GM23338 (cell line): ENCODE results near the gene RUNDC3A. TPM values are rescaled to one million over a fixed set of nuclear protein-coding genes. Genes with fewer than 3 reads are reported as not detected.

Experiments
- ATAC-seq: fragments of 200-7000 bp; cut with Tn5 transposase; 3 replicates; pipeline ENCODE4 v1.9.1; 2020
- DNase-seq: peaks from one replicate; pipeline ENCODE4 v3.0.0-alpha.2; 2015; ENCODE audit warnings: low spot score
- H2AFZ ChIP-seq: fragments of 200-600 bp; sonication (generic); 2 replicates; pipeline ENCODE4 v1.8.0; 2016; ENCODE audit warnings: antibody characterized with exemption, mild to moderate bottlenecking, moderate library complexity
- H3F3A ChIP-seq: fragments of 200-600 bp; sonication (generic); replicated peaks from 2 replicates; pipeline ENCODE4 v1.8.0; 2017; ENCODE audit warnings: antibody characterized with exemption, mixed run types, low read depth
- H3K27ac ChIP-seq: fragments of 200-600 bp; sonication (generic); 2 replicates; pipeline ENCODE4 v1.6.1; 2016; ENCODE audit warnings: low read depth
- H3K27me3 ChIP-seq: fragments of 200-600 bp; sonication (generic); 2 replicates; pipeline ENCODE4 v1.8.0; 2016; ENCODE audit warnings: mild to moderate bottlenecking, mixed run types, moderate library complexity; ENCODE audit not compliant: insufficient read depth
- H3K36me3 ChIP-seq: fragments of 200-600 bp; sonication (generic); 2 replicates; pipeline ENCODE4 v1.8.0; 2016; ENCODE audit warnings: mild to moderate bottlenecking; ENCODE audit not compliant: insufficient read depth
- H3K4me1 ChIP-seq: fragments of 200-600 bp; sonication (generic); 2 replicates; pipeline ENCODE4 v1.8.0; 2016; ENCODE audit warnings: mild to moderate bottlenecking, moderate library complexity; ENCODE audit not compliant: insufficient read depth
- H3K4me2 ChIP-seq: fragments of 200-600 bp; sonication (generic); 2 replicates; pipeline ENCODE4 v1.7.1; 2017; ENCODE audit warnings: mixed run types
- H3K4me3 ChIP-seq: fragments of 200-600 bp; sonication (generic); 2 replicates; pipeline ENCODE4 v1.6.1; 2016; ENCODE audit warnings: mixed run types
- H3K79me2 ChIP-seq: fragments of 200-600 bp; sonication (generic); replicated peaks from 2 replicates; pipeline ENCODE4 v1.8.0; 2017; ENCODE audit warnings: mild to moderate bottlenecking; ENCODE audit not compliant: insufficient read depth
- H3K9me2 ChIP-seq: fragments of 200-600 bp; sonication (generic); 2 replicates; pipeline ENCODE4 v1.8.0; 2017; ENCODE audit not compliant: insufficient read depth
- H4K20me1 ChIP-seq: fragments of 200-600 bp; sonication (generic); replicated peaks from 2 replicates; pipeline ENCODE4 v1.8.0; 2017; ENCODE audit warnings: mild to moderate bottlenecking; ENCODE audit not compliant: insufficient read depth
- H3K27ac Mint-ChIP-seq: 2 replicates; pipeline ENCODE4 v1.8.0; 2020; ENCODE audit warnings: inconsistent platforms, mild to moderate bottlenecking, moderate library complexity, mixed read lengths
- H3K27me3 Mint-ChIP-seq: 3 replicates; pipeline ENCODE4 v1.8.0; 2022; ENCODE audit warnings: low read depth, mild to moderate bottlenecking, moderate library complexity, mixed read lengths, inconsistent platforms; ENCODE audit not compliant: insufficient read depth, poor library complexity
- H3K36me3 Mint-ChIP-seq: 3 replicates; pipeline ENCODE4 v1.8.0; 2021; ENCODE audit warnings: low read depth, mild to moderate bottlenecking, inconsistent platforms, moderate library complexity, mixed read lengths
- H3K4me1 Mint-ChIP-seq: 3 replicates; pipeline ENCODE4 v1.8.0; 2020; ENCODE audit warnings: mild to moderate bottlenecking, inconsistent platforms, mixed read lengths
- H3K4me3 Mint-ChIP-seq: 3 replicates; pipeline ENCODE4 v1.8.0; 2021; ENCODE audit warnings: moderate library complexity, mild to moderate bottlenecking, inconsistent platforms, mixed read lengths
- H3K9me3 Mint-ChIP-seq: 3 replicates; pipeline ENCODE4 v1.8.0; 2020; ENCODE audit warnings: moderate library complexity, mild to moderate bottlenecking, inconsistent platforms, mixed read lengths
- CREB1 ChIP-seq: fragments of 250-450 bp; sonication (Bioruptor Pico); IDR thresholded peaks from 2 replicates; pipeline ENCODE4 v1.5.0; 2020; ENCODE audit warnings: low read depth, mild to moderate bottlenecking, moderate library complexity
- POLR2AphosphoS5 ChIP-seq: IDR thresholded peaks from 2 replicates; pipeline ENCODE4 v1.6.1; 2016; ENCODE audit warnings: antibody characterized with exemption, low read depth
- polyA plus RNA-seq: library from polyadenylated mRNA; unstranded; fragments of >200 nt; fragmentation: Nextera tagmentation; extraction: Ambion mirVana; gene quantifications from 2 replicates; pipeline ENCODE4 v1.2.1, GENCODE V29; 2016
- total RNA-seq: library from RNA; depleted of rRNA; stranded (reverse); fragments of >200 nt; shearing (Covaris generic); gene quantifications from 2 replicates; pipeline ENCODE4 v1.2.3, GENCODE V29; 2014
- TF ChIP-seq, protein P1 (sequence below): fragments of 250-450 bp; sonication (Bioruptor Pico); IDR thresholded peaks from 2 replicates; pipeline ENCODE4 v1.5.0; 2020; ENCODE audit warnings: mild to moderate bottlenecking, moderate library complexity
- TF ChIP-seq, protein P2 (sequence below): IDR thresholded peaks from 2 replicates; pipeline ENCODE4 v1.6.1; 2016; ENCODE audit warnings: antibody characterized with exemption

Gene RUNDC3A
- total and polyA plus RNA-seq, 2 experiments from 2014 or later = 3.7 to 5.5 TPM

DNA sequence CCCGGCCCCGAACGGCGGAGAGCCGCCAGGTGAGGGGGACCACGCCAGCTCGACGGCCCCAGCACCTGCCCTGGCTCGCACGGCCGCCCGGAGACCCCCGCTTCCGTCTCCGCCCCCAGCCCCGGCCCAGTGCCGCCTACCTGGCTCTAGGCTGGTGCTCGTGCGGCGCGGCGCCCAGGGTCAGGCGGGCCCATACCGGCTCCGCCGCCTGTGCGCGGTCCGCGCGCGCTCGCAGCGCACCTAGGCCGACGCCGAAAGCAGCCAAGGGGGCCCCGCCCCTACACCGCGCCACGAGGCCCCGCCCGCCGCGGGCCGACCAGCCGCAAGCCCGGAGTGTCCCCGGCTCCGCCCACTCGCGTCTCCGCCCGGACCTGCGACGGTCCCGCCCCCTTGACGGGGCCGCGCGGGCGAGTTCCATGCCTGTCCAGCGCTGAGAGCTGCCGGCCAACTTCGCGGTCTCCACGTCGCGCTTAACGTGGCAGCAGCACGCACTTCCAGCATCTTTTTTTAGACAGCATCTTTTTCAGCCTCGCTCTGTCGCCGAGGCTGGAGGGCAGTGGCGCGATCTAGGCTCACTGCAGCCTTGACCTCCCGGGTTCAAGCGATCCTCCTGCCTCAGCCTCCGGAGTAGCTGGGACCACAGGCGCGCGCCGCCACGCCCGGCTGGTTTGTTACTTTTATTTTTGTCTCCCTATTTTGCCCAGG is 16.3 kb downstream of the RUNDC3A start, which contains the start of gene SLC25A39:
Gene SLC25A39 (minus strand): TSS at position 253 of the 705 bp plus-strand sequence. CDS start 1,261 bp downstream, outside the sequence.
- H3K27me3 ChIP-seq = peaks cover 16% of the 10 kb centered on the region
- H3F3A ChIP-seq = peaks cover 8% of the 10 kb centered on the region; the same call in 1 of the 2 replicates
- peak; percentile 93 for DNase-seq
- H3K4me1 ChIP-seq = no peaks in the 10 kb centered on the region; the same call in 1 of the 2 replicates
- TF ChIP-seq CREB1 (CRISPR knock-in tag) = peak; percentile 63; the same call in 1 of the 2 replicates
- TF ChIP-seq, protein P1, sequence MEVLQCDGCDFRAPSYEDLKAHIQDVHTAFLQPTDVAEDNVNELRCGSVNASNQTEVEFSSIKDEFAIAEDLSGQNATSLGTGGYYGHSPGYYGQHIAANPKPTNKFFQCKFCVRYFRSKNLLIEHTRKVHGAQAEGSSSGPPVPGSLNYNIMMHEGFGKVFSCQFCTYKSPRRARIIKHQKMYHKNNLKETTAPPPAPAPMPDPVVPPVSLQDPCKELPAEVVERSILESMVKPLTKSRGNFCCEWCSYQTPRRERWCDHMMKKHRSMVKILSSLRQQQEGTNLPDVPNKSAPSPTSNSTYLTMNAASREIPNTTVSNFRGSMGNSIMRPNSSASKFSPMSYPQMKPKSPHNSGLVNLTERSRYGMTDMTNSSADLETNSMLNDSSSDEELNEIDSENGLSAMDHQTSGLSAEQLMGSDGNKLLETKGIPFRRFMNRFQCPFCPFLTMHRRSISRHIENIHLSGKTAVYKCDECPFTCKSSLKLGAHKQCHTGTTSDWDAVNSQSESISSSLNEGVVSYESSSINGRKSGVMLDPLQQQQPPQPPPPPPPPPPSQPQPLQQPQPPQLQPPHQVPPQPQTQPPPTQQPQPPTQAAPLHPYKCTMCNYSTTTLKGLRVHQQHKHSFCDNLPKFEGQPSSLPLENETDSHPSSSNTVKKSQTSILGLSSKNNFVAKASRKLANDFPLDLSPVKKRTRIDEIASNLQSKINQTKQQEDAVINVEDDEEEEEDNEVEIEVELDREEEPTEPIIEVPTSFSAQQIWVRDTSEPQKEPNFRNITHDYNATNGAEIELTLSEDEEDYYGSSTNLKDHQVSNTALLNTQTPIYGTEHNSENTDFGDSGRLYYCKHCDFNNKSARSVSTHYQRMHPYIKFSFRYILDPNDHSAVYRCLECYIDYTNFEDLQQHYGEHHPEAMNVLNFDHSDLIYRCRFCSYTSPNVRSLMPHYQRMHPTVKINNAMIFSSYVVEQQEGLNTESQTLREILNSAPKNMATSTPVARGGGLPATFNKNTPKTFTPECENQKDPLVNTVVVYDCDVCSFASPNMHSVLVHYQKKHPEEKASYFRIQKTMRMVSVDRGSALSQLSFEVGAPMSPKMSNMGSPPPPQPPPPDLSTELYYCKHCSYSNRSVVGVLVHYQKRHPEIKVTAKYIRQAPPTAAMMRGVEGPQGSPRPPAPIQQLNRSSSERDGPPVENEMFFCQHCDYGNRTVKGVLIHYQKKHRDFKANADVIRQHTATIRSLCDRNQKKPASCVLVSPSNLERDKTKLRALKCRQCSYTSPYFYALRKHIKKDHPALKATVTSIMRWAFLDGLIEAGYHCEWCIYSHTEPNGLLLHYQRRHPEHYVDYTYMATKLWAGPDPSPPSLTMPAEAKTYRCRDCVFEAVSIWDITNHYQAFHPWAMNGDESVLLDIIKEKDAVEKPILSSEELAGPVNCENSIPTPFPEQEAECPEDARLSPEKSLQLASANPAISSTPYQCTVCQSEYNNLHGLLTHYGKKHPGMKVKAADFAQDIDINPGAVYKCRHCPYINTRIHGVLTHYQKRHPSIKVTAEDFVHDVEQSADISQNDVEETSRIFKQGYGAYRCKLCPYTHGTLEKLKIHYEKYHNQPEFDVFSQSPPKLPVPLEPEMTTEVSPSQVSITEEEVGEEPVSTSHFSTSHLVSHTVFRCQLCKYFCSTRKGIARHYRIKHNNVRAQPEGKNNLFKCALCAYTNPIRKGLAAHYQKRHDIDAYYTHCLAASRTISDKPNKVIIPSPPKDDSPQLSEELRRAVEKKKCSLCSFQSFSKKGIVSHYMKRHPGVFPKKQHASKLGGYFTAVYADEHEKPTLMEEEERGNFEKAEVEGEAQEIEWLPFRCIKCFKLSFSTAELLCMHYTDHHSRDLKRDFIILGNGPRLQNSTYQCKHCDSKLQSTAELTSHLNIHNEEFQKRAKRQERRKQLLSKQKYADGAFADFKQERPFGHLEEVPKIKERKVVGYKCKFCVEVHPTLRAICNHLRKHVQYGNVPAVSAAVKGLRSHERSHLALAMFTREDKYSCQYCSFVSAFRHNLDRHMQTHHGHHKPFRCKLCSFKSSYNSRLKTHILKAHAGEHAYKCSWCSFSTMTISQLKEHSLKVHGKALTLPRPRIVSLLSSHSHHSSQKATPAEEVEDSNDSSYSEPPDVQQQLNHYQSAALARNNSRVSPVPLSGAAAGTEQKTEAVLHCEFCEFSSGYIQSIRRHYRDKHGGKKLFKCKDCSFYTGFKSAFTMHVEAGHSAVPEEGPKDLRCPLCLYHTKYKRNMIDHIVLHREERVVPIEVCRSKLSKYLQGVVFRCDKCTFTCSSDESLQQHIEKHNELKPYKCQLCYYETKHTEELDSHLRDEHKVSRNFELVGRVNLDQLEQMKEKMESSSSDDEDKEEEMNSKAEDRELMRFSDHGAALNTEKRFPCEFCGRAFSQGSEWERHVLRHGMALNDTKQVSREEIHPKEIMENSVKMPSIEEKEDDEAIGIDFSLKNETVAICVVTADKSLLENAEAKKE (CRISPR knock-in tag) = no peak
- peak; percentile 69 for TF ChIP-seq POLR2AphosphoS5
- TF ChIP-seq, protein P2, sequence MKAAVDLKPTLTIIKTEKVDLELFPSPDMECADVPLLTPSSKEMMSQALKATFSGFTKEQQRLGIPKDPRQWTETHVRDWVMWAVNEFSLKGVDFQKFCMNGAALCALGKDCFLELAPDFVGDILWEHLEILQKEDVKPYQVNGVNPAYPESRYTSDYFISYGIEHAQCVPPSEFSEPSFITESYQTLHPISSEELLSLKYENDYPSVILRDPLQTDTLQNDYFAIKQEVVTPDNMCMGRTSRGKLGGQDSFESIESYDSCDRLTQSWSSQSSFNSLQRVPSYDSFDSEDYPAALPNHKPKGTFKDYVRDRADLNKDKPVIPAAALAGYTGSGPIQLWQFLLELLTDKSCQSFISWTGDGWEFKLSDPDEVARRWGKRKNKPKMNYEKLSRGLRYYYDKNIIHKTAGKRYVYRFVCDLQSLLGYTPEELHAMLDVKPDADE = no peak
- Mint-ChIP-seq H3K9me3 (no peaks in the 10 kb centered on the region), H3K27ac (peak within 1 kb of the TSS; percentile 62; the same call in 1 of the 2 replicates), H3K4me1 (peaks cover 7% of the 10 kb centered on the region; the same call in 2 of the 3 replicates), H3K36me3 (peaks cover 26% of the 10 kb centered on the region), H3K27me3 (peaks cover 29% of the 10 kb centered on the region), H3K4me3 (peak within 1 kb of the TSS; percentile 92)
- peaks cover 9% of the 10 kb centered on the region for H3K79me2 ChIP-seq
- peak within 1 kb of the TSS; percentile 92 for H3K4me2 ChIP-seq
- peak within 1 kb of the TSS; percentile 90 for H2AFZ ChIP-seq
- H3K27ac ChIP-seq = no peak within 1 kb of the TSS
- ATAC-seq = peak; percentile 76
- H3K4me3 ChIP-seq = peak within 1 kb of the TSS; percentile 89
- H3K36me3 ChIP-seq = 0 out of 2 replicates have a peak, but pooled peaks cover 4% of the 10 kb centered on the region
- no peaks in the 10 kb centered on the region for H3K9me2 ChIP-seq
- no peaks in the 10 kb centered on the region for H4K20me1 ChIP-seq
